Measurements from ENCODE around the gene TBC1D5. TPM values are rescaled to one million over a fixed set of nuclear protein-coding genes. Genes with fewer than 3 reads are reported as not detected.

The TBC1D5 gene
- total and polyA plus RNA-seq, 2 donors (not counting 1 experiment from before 2014, with no cell fraction given): 22.6 to 111 TPM

- no peak for ATAC-seq (ENCODE audit: low read depth)
- Mint-ChIP-seq H3K27ac (no peak overlapping the region), H3K9me3 (ENCODE audit: insufficient read depth) (no peaks in the 10 kb centered on the region), H3K27me3 (peaks cover 3% of the 10 kb centered on the region), H3K4me1 (peaks cover 6% of the 10 kb centered on the region), H3K4me3 (no peak overlapping the region)
- intact Hi-C loops (cut with micrococcal nuclease): no loop called here
- no peak for TF ChIP-seq CTCF (IDR thresholded peaks at IDR 0.05)
- TF ChIP-seq EZH2 (IDR thresholded peaks at IDR 0.05; ENCODE audit: borderline replicate concordance, insufficient read depth, low read depth, low read length, poor library complexity, severe bottlenecking): no peak
- DNase-seq: no peak
- H3K4me1 ChIP-seq (ENCODE audit: control insufficient read depth in 2 of 2, insufficient read depth in 2 of 2, low read length in 2 of 2): no peaks in the 10 kb centered on the region
- ChIA-PET CTCF (interaction anchor here (0.8 to 1.0 kb wide), 2 partner anchors 44 to 127 kb away, joined by 3 read pairs; no protein-coding TSS in a partner anchor), POLR2A (no interaction called here)
- no peak overlapping the region for H3K4me3 ChIP-seq (ENCODE audit: control extremely low read depth in 1 of 5, extremely low read depth in 1 of 5, insufficient read depth in 1 of 5, low read depth in 2 of 5, low read length in 4 of 5)
- H3K27ac ChIP-seq (ENCODE audit: low read length in 2 of 2): no peak overlapping the region
- no peak overlapping the region for H3K4me2 ChIP-seq (replicated peaks; ENCODE audit: low read depth, low read length, poor library complexity, severe bottlenecking)
- no CpG with 5 or more reads among the region's 3 CpGs for WGBS (ENCODE audit: insufficient coverage)
- no peak overlapping the region for H3K9ac ChIP-seq (ENCODE audit: low read length)
- peaks cover 0 to 9% (median 1%) of the 10 kb centered on the region in 3 donors for H3K9me3 ChIP-seq (ENCODE audit: control extremely low read depth in 1 of 3, control insufficient read depth in 2 of 3, insufficient read depth in 1 of 3, low read length in 2 of 3)
- no peaks in the 10 kb centered on the region for H3K27me3 ChIP-seq (replicated peaks in 1 of 4; ENCODE audit: control extremely low read depth in 1 of 4, control insufficient read depth in 3 of 4, insufficient read depth in 4 of 4, low read length in 3 of 4)
- H3K79me2 ChIP-seq (ENCODE audit: control insufficient read depth, insufficient read depth, low read length): no peaks in the 10 kb centered on the region
- no peaks in the 10 kb centered on the region for H3K36me3 ChIP-seq (replicated peaks in 1 of 2; ENCODE audit: control extremely low read depth in 1 of 2, control insufficient read depth in 1 of 2, extremely low read depth in 1 of 2, insufficient read depth in 2 of 2, low read length in 1 of 2)
- no peak overlapping the region for H2AFZ ChIP-seq (ENCODE audit: insufficient read depth, low read depth, low read length, poor library complexity, severe bottlenecking)
- H4K20me1 ChIP-seq (ENCODE audit: control insufficient read depth, insufficient read depth, low read length, poor library complexity, severe bottlenecking): no peaks in the 10 kb centered on the region
These were observed 30.1 kb upstream of the TBC1D5 start for GRCh38 chr3:17772556-17772955.

GRCh38 chr3:17771177-17772017 is 29.0 kb upstream of the TBC1D5 start:
- Histone ChIP-seq H3K27me3 (replicated peaks in 1 of 4; ENCODE audit: control extremely low read depth in 1 of 4, control insufficient read depth in 3 of 4, insufficient read depth in 4 of 4, low read length in 3 of 4) (no peaks in the 10 kb centered on the region), H3K9ac (ENCODE audit: low read length) (no peak overlapping the region), H3K79me2 (ENCODE audit: control insufficient read depth, insufficient read depth, low read length) (no peaks in the 10 kb centered on the region), H3K4me3 (ENCODE audit: control extremely low read depth in 1 of 5, extremely low read depth in 1 of 5, insufficient read depth in 1 of 5, low read depth in 2 of 5, low read length in 4 of 5) (no peak overlapping the region), H4K20me1 (ENCODE audit: control insufficient read depth, insufficient read depth, low read length, poor library complexity, severe bottlenecking) (no peaks in the 10 kb centered on the region), H3K36me3 (replicated peaks in 1 of 2; ENCODE audit: control extremely low read depth in 1 of 2, control insufficient read depth in 1 of 2, extremely low read depth in 1 of 2, insufficient read depth in 2 of 2, low read length in 1 of 2) (no peaks in the 10 kb centered on the region), H3K4me2 (replicated peaks; ENCODE audit: low read depth, low read length, poor library complexity, severe bottlenecking) (no peak overlapping the region), H2AFZ (ENCODE audit: insufficient read depth, low read depth, low read length, poor library complexity, severe bottlenecking) (no peak overlapping the region), H3K4me1 (ENCODE audit: control insufficient read depth in 2 of 2, insufficient read depth in 2 of 2, low read length in 2 of 2) (peaks cover 2 to 3% of the 10 kb centered on the region in 2 donors), H3K27ac (ENCODE audit: low read length in 2 of 2) (no peak overlapping the region), H3K9me3 (ENCODE audit: control extremely low read depth in 1 of 3, control insufficient read depth in 2 of 3, insufficient read depth in 1 of 3, low read length in 2 of 3) (peaks cover 0 to 9% (median 1%) of the 10 kb centered on the region in 3 donors)
- DNase-seq (no peak), ATAC-seq (ENCODE audit: low read depth) (no peak)
- H3K9me3 Mint-ChIP-seq (ENCODE audit: insufficient read depth): no peaks in the 10 kb centered on the region
- peaks cover 3% of the 10 kb centered on the region for H3K27me3 Mint-ChIP-seq
- POLR2A ChIA-PET: no interaction called here
- CTCF ChIA-PET: interaction anchor here (0.6 kb wide), 1 partner anchor 362 kb away, joined by 4 read pairs; no protein-coding TSS in a partner anchor
- H3K4me3 Mint-ChIP-seq: no peak overlapping the region
- intact Hi-C loops (cut with micrococcal nuclease): no loop called here
- WGBS (ENCODE audit: insufficient coverage): no CpG with 5 or more reads among the region's 2 CpGs
- peaks cover 14% of the 10 kb centered on the region for H3K4me1 Mint-ChIP-seq
- H3K27ac Mint-ChIP-seq: no peak overlapping the region
- TF ChIP-seq EZH2 (IDR thresholded peaks at IDR 0.05; ENCODE audit: borderline replicate concordance, insufficient read depth, low read depth, low read length, poor library complexity, severe bottlenecking): no peak
- no peak for TF ChIP-seq CTCF (IDR thresholded peaks at IDR 0.05)

Measured in B cell (primary cell).